ENCODE data around the gene PCSK6. TPM values are rescaled to one million over a fixed set of nuclear protein-coding genes. Genes with fewer than 3 reads are reported as not detected.

Gene PCSK6
- total and polyA plus RNA-seq, 5 experiments from 2014 or later: 0.04 to 6.7 (median 1.3) TPM

GRCh38 chr15:101482526-101483371 is 6.8 kb downstream of the PCSK6 start:
- no peaks in the 10 kb centered on the region for H3K36me3 Mint-ChIP-seq
- H3K27ac Mint-ChIP-seq: no peak overlapping the region
- H3K4me1 Mint-ChIP-seq: no peaks in the 10 kb centered on the region
- no peak for ATAC-seq
- no peaks in the 10 kb centered on the region for H3K9me3 Mint-ChIP-seq
- POLR2A ChIA-PET: no interaction called here
- H3K27me3 Mint-ChIP-seq: peaks cover 15 to 60% (median 34%) of the 10 kb centered on the region in 5 donors
- no peak overlapping the region for H3K4me3 Mint-ChIP-seq
- DNase-seq: no peak

GRCh38 chr15:101481917-101482525 is 7.5 kb downstream of the PCSK6 start:
- peaks cover 9 to 53% (median 27%) of the 10 kb centered on the region in 5 donors for H3K27me3 Mint-ChIP-seq
- H3K4me3 Mint-ChIP-seq: no peak overlapping the region
- H3K9me3 Mint-ChIP-seq: no peaks in the 10 kb centered on the region
- POLR2A ChIA-PET: no interaction called here
- no peaks in the 10 kb centered on the region for H3K4me1 Mint-ChIP-seq
- ATAC-seq (no peak), DNase-seq (no peak)
- H3K36me3 Mint-ChIP-seq: no peaks in the 10 kb centered on the region
- H3K27ac Mint-ChIP-seq: no peak overlapping the region

GRCh38 chr15:101481381-101481705 is 8.2 kb downstream of the PCSK6 start:
- Mint-ChIP-seq H3K27ac (no peak overlapping the region), H3K36me3 (no peaks in the 10 kb centered on the region)
- ATAC-seq: no peak

GRCh38 chr15:101480613-101481380 is 8.7 kb downstream of the PCSK6 start:
- POLR2A ChIA-PET: no interaction called here
- no peaks in the 10 kb centered on the region for H3K4me1 Mint-ChIP-seq
- no peak overlapping the region for H3K4me3 Mint-ChIP-seq
- no peak for DNase-seq
- peaks cover 6 to 41% (median 18%) of the 10 kb centered on the region in 5 donors for H3K27me3 Mint-ChIP-seq
- no peaks in the 10 kb centered on the region for H3K9me3 Mint-ChIP-seq
- no peaks in the 10 kb centered on the region for H3K36me3 Mint-ChIP-seq
- peak overlapping the region in 1 of 10 donors; percentile 36 for H3K27ac Mint-ChIP-seq
- ATAC-seq: no peak

More at GRCh38 chr15:101481381-101481705, 8.2 kb downstream of the PCSK6 start:
- no peaks in the 10 kb centered on the region for H3K9me3 Mint-ChIP-seq
- no peak for DNase-seq
- POLR2A ChIA-PET: no interaction called here
- H3K27me3 Mint-ChIP-seq: peaks cover 6 to 46% (median 21%) of the 10 kb centered on the region in 5 donors
- H3K4me1 Mint-ChIP-seq: no peaks in the 10 kb centered on the region
- no peak overlapping the region for H3K4me3 Mint-ChIP-seq

GRCh38 chr15:101479851-101480612 is 9.5 kb downstream of the PCSK6 start:
- POLR2A ChIA-PET: no interaction called here
- DNase-seq (no peak), ATAC-seq (no peak)
- no peaks in the 10 kb centered on the region for H3K4me1 Mint-ChIP-seq
- no peaks in the 10 kb centered on the region for H3K36me3 Mint-ChIP-seq
- H3K27ac Mint-ChIP-seq: no peak overlapping the region
- no peaks in the 10 kb centered on the region for H3K9me3 Mint-ChIP-seq
- no peak overlapping the region for H3K4me3 Mint-ChIP-seq
- H3K27me3 Mint-ChIP-seq: peaks cover 6 to 40% (median 14%) of the 10 kb centered on the region in 5 donors

GRCh38 chr15:101479342-101479845 is 10.1 kb downstream of the PCSK6 start:
- peaks cover 6 to 41% (median 14%) of the 10 kb centered on the region in 5 donors for H3K27me3 Mint-ChIP-seq
- no peaks in the 10 kb centered on the region for H3K9me3 Mint-ChIP-seq
- POLR2A ChIA-PET: no interaction called here
- DNase-seq: no peak
- no peak overlapping the region for H3K27ac Mint-ChIP-seq
- no peaks in the 10 kb centered on the region for H3K36me3 Mint-ChIP-seq
- H3K4me3 Mint-ChIP-seq: no peak overlapping the region
- no peaks in the 10 kb centered on the region for H3K4me1 Mint-ChIP-seq
- ATAC-seq: no peak

GRCh38 chr15:101478701-101479341 is 10.7 kb downstream of the PCSK6 start:
- Mint-ChIP-seq H3K4me3 (no peak overlapping the region), H3K9me3 (no peaks in the 10 kb centered on the region), H3K4me1 (no peaks in the 10 kb centered on the region), H3K27ac (no peak overlapping the region), H3K27me3 (peaks cover 6 to 44% (median 11%) of the 10 kb centered on the region in 5 donors), H3K36me3 (no peaks in the 10 kb centered on the region)
- POLR2A ChIA-PET: no interaction called here
- ATAC-seq (no peak), DNase-seq (no peak)

- no peaks in the 10 kb centered on the region for H3K9me3 Mint-ChIP-seq
- POLR2A ChIA-PET: no interaction called here
- H3K36me3 Mint-ChIP-seq: no peaks in the 10 kb centered on the region
- DNase-seq (no peak), ATAC-seq (no peak)
- H3K4me1 Mint-ChIP-seq: no peaks in the 10 kb centered on the region
- H3K4me3 Mint-ChIP-seq: no peak overlapping the region
- H3K27me3 Mint-ChIP-seq: peaks cover 6 to 44% (median 12%) of the 10 kb centered on the region in 5 donors
- H3K27ac Mint-ChIP-seq: no peak overlapping the region
These were observed 11.6 kb downstream of the PCSK6 start for GRCh38 chr15:101477851-101478362.

- Mint-ChIP-seq H3K4me1 (no peaks in the 10 kb centered on the region), H3K36me3 (no peaks in the 10 kb centered on the region), H3K9me3 (no peaks in the 10 kb centered on the region), H3K27ac (no peak overlapping the region), H3K4me3 (no peak overlapping the region), H3K27me3 (peaks cover 6 to 44% (median 13%) of the 10 kb centered on the region in 5 donors)
- ATAC-seq (no peak), DNase-seq (no peak)
- POLR2A ChIA-PET: no interaction called here
These were observed 12.8 kb downstream of the PCSK6 start for GRCh38 chr15:101476756-101477155.

GRCh38 chr15:101474983-101475382 is 14.5 kb downstream of the PCSK6 start:
- H3K27ac Mint-ChIP-seq: no peak overlapping the region
- POLR2A ChIA-PET: no interaction called here
- H3K4me3 Mint-ChIP-seq: no peak overlapping the region

GRCh38 chr15:101474233-101474632 is 15.3 kb downstream of the PCSK6 start:
- H3K4me3 Mint-ChIP-seq: no peak overlapping the region
- H3K9me3 Mint-ChIP-seq: no peaks in the 10 kb centered on the region
- no peaks in the 10 kb centered on the region for H3K36me3 Mint-ChIP-seq
- H3K27ac Mint-ChIP-seq: no peak overlapping the region
- no peaks in the 10 kb centered on the region for H3K4me1 Mint-ChIP-seq
- H3K27me3 Mint-ChIP-seq: peaks cover 1 to 23% (median 15%) of the 10 kb centered on the region in 5 donors
- POLR2A ChIA-PET: no interaction called here
- ATAC-seq (no peak), DNase-seq (no peak)

More at GRCh38 chr15:101474983-101475382, 14.5 kb downstream of the PCSK6 start:
- Mint-ChIP-seq H3K4me1 (no peaks in the 10 kb centered on the region), H3K27me3 (peaks cover 6 to 30% (median 16%) of the 10 kb centered on the region in 5 donors), H3K36me3 (no peaks in the 10 kb centered on the region), H3K9me3 (no peaks in the 10 kb centered on the region)
- DNase-seq: no peak
- ATAC-seq: no peak

GRCh38 chr15:101472033-101472432 is 17.5 kb downstream of the PCSK6 start:
- POLR2A ChIA-PET: no interaction called here
- Mint-ChIP-seq H3K4me1 (no peaks in the 10 kb centered on the region), H3K36me3 (no peaks in the 10 kb centered on the region), H3K27ac (no peak overlapping the region), H3K4me3 (no peak overlapping the region), H3K9me3 (no peaks in the 10 kb centered on the region), H3K27me3 (peaks cover 4 to 16% (median 11%) of the 10 kb centered on the region in 5 donors)
- ATAC-seq (no peak), DNase-seq (no peak)

Measured in naive thymus-derived CD8-positive, alpha-beta T cell (primary cell).